Esophagus squamous epithelium (tissue), 4 donors: ENCODE results near the gene TEAD4.

Experiments
- CTCF ChIP-seq, 6 experiments: fragments of 450-650 bp in 4 of 6; fragments of 200-600 bp in 2 of 6; sonication (generic) in 2 of 6; IDR thresholded peaks; one replicate each; pipeline ENCODE4 v1.5.1; 2016 to 2019; ENCODE audit warnings: antibody characterized with exemption in 6 of 6, mild to moderate bottlenecking in 4 of 6, moderate library complexity in 4 of 6
- POLR2A ChIP-seq, 4 donors: fragments of 450-650 bp; IDR thresholded peaks; one replicate each; pipeline ENCODE4 v1.6.1; 2017; ENCODE audit warnings: antibody characterized with exemption in 4 of 4, mild to moderate bottlenecking in 4 of 4, moderate library complexity in 3 of 4

GRCh38 chr12:2930865-2931264 is 28.3 kb upstream of the TEAD4 start:
- TF ChIP-seq CTCF (IDR thresholded peaks at IDR 0.05) (no peak), POLR2A (IDR thresholded peaks at IDR 0.05) (no peak)
